NCI-H510A treated with DMSO at 0.1 percent for 48 hours (cell line): Measurements from ENCODE around the gene CSTB.
A peak's percentile ranks its signal among the peaks of the same experiment; 100 is the strongest.

Experiments
- DNase-seq: peaks from one replicate; lab custom pipeline; 2025; lab: John Stamatoyannopoulos, UW

CSTB gene

DNA sequence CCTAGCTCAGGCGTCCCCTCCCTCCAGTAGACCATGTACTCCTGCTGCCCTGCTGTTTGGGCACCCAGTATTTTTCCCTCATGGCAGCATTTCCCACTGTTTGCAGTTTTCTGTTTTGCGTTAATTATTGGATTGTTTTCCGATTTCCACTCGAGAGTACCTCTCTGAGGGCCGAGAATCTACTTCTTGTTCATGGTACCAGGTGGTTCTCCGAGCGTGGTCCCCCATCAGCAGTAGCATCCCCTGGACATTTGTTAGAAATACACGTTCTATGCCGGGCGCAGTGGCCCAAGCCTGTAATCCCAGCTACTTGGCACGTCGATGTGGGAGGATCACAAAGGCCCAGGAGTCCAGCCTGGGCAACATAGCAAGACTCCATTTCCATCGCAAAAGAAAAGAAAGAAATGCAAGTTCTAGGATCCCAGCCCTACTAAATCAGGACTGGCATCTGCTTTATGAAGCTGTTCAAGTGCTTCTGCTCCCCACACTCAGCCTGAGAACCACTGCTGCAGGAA is 14.0 kb upstream of the CSTB start:
- no peak for DNase-seq

DNA sequence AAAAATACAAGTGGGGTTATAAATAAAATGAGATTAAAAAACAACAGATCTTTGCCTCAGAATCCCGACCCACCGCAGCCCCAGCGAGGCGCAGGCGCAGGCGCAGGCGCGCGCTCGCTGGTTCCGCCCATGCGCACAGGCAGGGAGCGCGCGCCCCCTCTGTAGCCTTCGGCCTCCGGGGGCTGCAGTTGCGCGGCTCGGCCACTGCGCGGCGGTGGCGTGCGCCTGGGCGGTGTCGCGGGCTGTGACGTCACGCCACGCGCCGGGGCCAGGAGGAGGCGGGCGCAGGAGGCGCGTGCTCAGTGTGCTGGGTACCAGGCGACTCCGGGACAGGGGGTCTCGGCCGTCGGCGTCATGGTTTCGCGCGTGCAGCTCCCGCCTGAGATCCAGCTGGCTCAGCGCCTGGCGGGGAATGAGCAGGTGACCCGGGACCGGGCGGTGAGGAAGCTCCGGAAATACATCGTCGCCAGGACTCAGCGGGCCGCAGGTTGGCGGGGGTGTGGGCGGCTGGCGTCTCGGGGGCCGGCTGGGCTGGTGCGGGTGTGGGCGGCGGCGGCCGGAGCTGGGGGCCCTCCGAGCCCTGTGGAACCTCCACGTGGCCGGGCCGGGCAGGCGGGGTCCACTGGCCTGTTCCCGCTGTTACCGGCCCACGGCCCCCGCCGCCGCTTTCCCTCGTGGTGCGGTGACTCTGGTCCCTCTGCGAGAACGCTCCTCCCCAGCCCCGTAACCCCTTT is 13.3 kb upstream of the CSTB start, which contains the start of gene RRP1:
TSS of gene RRP1 (plus strand) at position 302 of the 734 bp plus-strand sequence. CDS start at position 355, 53 bp downstream.
- DNase-seq: peak; percentile 88

DNA sequence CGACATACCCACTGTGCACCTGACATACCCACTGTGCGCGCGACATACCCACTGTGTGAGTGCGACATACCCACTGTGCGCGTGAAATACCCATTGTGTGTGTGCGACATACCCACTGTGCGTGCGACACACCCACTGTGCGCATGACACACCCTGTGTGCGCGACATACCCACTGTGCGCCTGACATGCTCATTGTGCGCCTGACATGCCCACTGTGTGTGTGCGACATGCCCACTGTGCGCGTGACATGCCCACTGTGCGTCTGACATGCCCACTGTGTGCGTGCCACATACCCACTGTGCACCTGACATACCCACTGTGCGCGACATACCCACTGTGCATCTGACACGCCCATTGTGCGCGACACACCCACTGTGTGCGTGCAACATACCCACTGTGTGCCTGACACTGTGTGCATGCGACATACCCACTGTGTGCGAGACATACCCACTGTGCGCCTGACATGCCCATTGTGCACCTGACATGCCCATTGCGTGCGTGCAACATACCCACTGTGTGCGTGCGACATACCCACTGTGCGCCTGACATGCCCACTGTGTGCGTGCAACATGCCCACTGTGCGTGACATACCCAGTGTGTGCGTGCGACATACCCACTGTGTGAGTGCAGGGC is 10.8 kb upstream of the CSTB start:
- DNase-seq: no peak

DNA sequence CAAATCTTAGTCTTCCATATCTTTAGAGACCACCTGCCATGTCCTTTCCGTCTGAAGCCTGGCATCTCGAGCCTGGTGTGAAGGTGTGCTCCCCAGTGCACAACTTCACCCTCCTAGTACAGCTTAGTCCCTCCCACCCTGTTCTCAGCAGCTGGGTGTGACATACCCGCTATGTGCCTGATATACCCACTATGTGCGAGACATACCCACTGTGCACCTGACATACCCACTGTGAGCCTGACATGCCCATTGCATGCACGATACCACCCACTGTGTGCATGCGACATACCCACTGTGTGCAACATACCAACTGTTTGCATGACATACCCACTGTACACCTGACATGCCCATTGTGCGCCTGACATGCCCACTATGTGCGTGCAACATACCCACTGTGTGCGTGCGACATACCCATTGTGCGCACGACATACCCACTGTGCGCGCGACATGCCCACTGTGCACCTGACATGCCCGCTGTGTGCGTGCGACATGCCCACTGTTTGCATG is 10.2 kb upstream of the CSTB start:
- DNase-seq: no peak

DNA sequence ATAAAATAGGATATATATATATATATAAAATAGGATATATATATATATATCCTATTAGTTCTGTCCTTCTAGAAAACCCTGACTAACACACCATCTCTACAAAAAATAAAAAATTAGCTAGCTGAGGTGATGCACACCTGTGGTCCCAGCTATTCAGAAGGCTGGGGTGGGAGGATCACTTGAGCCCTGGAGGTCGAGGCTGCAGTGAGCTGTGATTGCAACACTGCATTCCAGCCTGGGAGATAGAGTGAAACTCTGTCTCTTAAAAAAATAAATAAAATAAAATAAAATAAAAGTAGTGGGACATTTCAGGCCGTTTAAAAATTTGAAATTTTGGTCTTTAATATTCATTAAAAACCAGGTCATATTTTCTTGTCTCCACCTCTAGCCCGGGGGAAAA is 9.0 kb upstream of the CSTB start:
- DNase-seq: no peak

DNA sequence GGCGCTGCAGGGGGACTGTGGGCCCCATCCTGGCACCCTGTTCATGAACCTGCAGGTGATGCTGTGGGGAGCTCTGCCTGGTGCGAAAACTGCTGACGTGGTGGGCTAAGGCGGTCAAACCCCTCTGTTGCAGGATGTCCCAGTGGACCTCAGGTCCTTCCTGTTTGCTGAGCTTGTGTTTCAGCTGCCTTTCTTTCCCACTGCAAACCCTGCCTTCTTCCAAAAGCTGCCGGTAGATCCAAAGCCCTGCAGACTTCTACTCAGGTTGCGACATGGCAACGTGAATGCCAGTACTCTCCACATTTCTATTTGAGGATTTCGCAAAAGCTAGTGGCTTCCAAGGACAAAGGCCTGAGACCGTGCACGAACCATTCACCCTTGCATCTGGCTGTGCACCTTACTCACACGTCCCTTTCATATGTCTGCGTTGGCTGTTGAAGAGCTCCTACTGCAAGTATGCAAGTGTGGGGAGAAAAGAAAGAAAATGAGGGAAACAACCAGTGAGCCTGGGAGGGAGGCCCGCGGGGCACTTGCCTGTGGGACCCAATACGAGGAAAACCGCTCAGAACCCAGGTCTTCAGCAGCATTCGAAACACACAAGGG is 7.1 kb upstream of the CSTB start:
- no peak for DNase-seq

GRCh38 chr21:43782431-43783097 is 6.5 kb upstream of the CSTB start:
- no peak for DNase-seq

DNA sequence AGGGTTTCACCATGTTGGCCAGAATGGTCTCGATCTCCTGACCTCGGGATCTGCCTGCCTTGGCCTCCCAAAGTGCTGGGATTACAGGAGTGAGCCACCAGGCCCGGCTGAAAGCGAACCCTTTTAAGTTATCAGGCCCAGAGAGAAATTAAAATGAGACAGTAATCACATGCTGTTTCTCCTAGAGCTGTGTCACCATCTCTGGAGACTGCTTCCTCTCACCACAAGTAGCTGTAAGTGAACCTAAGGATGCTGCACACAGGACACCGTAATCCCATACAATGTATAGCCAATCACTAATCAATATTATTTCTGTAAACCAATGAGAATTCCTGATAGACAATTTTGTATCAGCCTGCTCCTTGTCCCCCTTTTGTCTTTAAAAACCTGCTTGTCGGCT is 5.7 kb upstream of the CSTB start:
- no peak for DNase-seq

DNA sequence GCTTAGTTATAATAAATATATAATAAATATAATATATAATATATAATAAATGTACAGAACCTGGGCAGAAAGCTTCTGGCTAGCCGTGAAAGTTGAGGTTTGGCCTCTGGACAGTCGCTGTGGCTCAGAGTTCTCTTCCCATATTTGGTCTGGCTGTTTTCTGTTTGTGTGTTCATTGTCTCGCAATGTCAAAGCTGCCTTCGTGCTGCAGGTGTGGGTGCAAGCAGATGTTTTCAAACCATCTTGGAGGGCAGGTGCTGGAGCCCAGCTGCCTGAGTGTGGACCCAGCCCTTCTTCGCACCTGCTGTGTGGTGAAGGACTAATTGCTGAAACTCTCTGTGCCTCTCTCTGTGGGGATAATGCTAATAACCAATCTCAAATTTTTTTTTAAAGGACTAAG is 3.6 kb upstream of the CSTB start:
- DNase-seq: peak; percentile 49

GRCh38 chr21:43778469-43779335 is 2.6 kb upstream of the CSTB start:
- no peak for DNase-seq

- no peak for DNase-seq
Measured at GRCh38 chr21:43777953-43778352, 1.8 kb upstream of the CSTB start.

- no peak for DNase-seq
Measured at GRCh38 chr21:43775190-43775589, 918 bp downstream of the CSTB start.

DNA sequence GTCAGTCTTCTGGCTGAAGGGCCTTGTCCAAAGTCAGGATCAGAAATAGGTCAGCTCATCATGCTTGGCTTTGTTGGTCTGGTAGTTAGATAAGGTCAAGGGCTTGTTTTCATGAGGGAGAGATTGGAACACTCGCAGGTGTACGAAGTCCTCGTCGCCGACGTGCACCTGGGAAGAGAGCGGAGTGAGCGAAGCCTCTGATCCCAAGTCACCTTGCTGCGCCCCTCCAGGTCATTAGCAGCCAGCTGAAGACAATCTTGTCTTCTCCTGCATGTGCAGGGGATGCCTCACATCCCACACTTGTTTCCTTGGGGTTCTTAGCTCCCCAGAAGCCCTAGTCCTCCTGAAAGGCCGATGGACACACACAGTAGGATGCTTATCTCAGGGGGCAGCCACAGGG is 1.9 kb downstream of the CSTB start:
- DNase-seq: no peak

DNA sequence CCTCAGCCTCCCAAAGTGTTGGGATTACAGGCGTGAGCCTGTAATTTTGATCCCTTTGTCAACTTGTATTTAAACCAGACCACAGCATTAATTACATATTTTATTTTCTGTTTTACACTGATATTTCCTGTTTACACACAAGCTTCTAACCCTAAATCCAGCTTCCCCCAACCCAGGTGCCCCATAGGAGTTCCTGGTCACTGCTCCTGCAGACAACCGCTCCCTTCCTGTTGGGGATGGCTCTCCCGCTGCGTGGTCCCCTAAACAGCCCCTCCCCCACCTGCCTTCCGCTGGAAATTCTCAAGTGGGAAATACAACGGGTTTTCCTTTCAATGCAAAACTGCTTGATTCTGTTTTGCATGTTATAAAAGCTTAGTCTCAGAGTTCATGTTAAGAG is 3.7 kb downstream of the CSTB start:
- no peak for DNase-seq

DNA sequence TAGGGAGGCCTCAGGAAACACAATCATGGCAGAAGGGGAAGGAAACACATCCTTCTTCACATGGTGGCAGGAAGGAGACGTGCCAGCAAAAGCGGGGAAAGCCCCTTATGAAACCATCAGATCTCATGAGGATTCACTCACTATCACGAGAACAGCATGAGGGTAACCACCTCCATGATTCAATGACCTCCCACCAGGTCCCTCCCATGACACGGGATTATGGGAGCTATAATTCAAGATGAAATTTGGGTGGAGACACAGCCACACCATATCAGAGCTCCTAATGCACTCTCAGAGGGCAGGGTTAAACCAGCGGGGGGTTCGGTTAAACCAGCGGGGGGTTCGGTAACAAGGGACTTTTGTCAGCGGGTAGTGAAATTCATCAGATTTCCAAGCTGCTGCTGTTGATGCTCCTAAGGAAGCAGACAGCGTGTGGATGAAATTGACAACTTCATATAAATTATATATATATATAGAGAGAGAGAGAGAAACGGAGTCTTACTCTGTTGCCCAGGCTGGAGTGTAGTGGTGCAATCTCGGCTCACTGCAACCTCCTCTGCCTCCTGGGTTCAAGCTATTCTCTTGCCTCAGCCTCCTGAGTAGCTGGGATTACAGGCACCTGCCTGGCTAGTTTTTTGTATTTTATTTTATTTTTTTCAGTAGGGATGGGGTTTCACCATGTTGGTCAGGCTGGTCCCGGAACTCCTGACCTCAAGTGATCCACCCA is 4.2 kb downstream of the CSTB start:
- no peak for DNase-seq

DNA sequence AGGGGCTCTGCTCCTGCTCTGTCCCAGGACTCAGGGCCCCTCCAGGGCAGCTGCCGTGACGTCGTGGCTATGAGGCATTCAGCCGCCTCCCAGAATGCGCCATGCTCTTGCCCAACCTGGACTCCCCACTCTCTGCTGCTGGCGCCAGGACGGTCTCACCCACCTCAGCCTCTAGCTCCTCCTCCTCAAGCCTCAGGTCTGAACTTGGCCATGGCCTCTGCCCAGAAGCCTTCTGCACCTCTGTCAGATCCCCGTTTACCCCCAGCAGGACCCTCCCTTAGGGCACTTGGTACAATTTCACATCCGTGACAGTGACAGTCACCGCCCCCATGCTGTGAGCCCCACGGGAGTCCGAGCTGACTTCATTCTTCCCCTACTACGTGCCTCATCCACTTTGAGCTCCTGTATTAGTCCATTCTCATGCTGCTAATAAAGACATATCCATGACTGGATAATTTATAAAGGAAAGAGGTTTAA is 4.9 kb downstream of the CSTB start:
- DNase-seq: no peak

- DNase-seq: no peak
Measured at GRCh38 chr21:43770066-43770655, 5.9 kb downstream of the CSTB start.

GRCh38 chr21:43769325-43769958 is 6.7 kb downstream of the CSTB start:
- no peak for DNase-seq

GRCh38 chr21:43768868-43769167 is 7.3 kb downstream of the CSTB start:
- no peak for DNase-seq
